HUES6 (cell line): ENCODE data around the gene DAB2IP.
"Not testable (repeated sequence)": the region's sequence is repeated elsewhere in the genome, so short reads cannot be mapped to it uniquely, and the experiment has no call there.

Source experiments
- H3K27ac ChIP-seq: 2 replicates; pipeline ENCODE4 v1.7.0; 2013; ENCODE audit warnings: low read depth, mild to moderate bottlenecking, low read length, inconsistent platforms
- H3K27me3 ChIP-seq: 2 replicates; pipeline ENCODE4 v1.6.1; 2013; ENCODE audit warnings: low read length; ENCODE audit not compliant: control insufficient read depth, insufficient read depth
- H3K36me3 ChIP-seq: 2 replicates; pipeline ENCODE4 v1.6.1; 2013; ENCODE audit warnings: low read length; ENCODE audit not compliant: control insufficient read depth, insufficient read depth
- H3K4me1 ChIP-seq: 2 replicates; pipeline ENCODE4 v1.6.1; 2013; ENCODE audit warnings: low read length; ENCODE audit not compliant: control insufficient read depth, insufficient read depth
- H3K4me3 ChIP-seq: 2 replicates; pipeline ENCODE4 v1.5.1; 2013; ENCODE audit warnings: low read depth, low read length
- H3K9ac ChIP-seq: one replicate; pipeline ENCODE4 v1.6.1; 2013; ENCODE audit warnings: mild to moderate bottlenecking, low read length
- H3K9me3 ChIP-seq: 2 replicates; pipeline ENCODE4 v1.6.1; 2013; ENCODE audit warnings: low read depth, low read length; ENCODE audit not compliant: control insufficient read depth, insufficient read depth

The DAB2IP gene

DNA sequence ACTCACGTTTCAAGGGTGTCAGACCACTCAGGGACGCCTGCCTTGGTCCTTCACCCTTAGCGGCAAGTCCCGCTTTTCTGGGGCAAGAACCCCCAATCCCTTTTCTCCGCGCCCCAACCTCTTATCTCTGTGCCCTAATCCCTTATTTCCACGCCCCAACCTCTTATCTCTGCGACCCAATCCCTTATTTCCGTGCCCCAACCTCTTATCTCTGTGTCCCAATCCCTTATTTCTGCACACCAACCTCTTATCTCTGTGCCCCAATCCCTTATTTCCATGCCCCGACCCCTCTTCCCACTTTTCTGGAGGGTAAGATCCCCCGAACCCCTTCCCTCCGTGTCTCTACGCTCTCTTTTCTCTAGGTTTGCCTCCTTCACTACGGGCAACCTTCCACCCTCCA is 139.4 kb downstream of the DAB2IP start:
- Histone ChIP-seq H3K9ac (peak overlapping the region; percentile 96), H3K4me1 (peaks cover 37% of the 10 kb centered on the region; the same call in 1 of the 2 replicates), H3K9me3 (no peaks in the 10 kb centered on the region; the same call in 1 of the 2 replicates), H3K27ac (peak overlapping the region; percentile 79; the same call in 1 of the 2 replicates), H3K36me3 (peaks cover 2% of the 10 kb centered on the region; the same call in 1 of the 2 replicates), H3K27me3 (no peaks in the 10 kb centered on the region), H3K4me3 (peak overlapping the region; percentile 63)

- H3K36me3 ChIP-seq, H3K27me3 ChIP-seq, H3K9me3 ChIP-seq, H3K27ac ChIP-seq: not testable (repeated sequence)
- Histone ChIP-seq H3K9ac (peak overlapping the region; percentile 96), H3K4me1 (peaks cover 33% of the 10 kb centered on the region), H3K4me3 (peak overlapping the region; percentile 63; the same call in 1 of the 2 replicates)
These were observed 141.0 kb downstream of the DAB2IP start for GRCh38 chr9:121792476-121792875.

GRCh38 chr9:121794334-121794733 is 142.9 kb downstream of the DAB2IP start:
- H3K36me3 ChIP-seq, H3K27ac ChIP-seq, H3K9me3 ChIP-seq, H3K4me3 ChIP-seq, H3K9ac ChIP-seq, H3K27me3 ChIP-seq: not testable (repeated sequence)
- H3K4me1 ChIP-seq: peaks cover 17% of the 10 kb centered on the region

GRCh38 chr9:121797081-121797480 is 145.6 kb downstream of the DAB2IP start:
- H3K9me3 ChIP-seq: no peaks in the 10 kb centered on the region
- no peaks in the 10 kb centered on the region for H3K27me3 ChIP-seq
- no peak overlapping the region for H3K27ac ChIP-seq
- H3K9ac ChIP-seq: no peak overlapping the region
- peaks cover 2% of the 10 kb centered on the region; the same call in 1 of the 2 replicates for H3K36me3 ChIP-seq
- H3K4me1 ChIP-seq: peaks cover 14% of the 10 kb centered on the region
- H3K4me3 ChIP-seq: no peak overlapping the region

DNA sequence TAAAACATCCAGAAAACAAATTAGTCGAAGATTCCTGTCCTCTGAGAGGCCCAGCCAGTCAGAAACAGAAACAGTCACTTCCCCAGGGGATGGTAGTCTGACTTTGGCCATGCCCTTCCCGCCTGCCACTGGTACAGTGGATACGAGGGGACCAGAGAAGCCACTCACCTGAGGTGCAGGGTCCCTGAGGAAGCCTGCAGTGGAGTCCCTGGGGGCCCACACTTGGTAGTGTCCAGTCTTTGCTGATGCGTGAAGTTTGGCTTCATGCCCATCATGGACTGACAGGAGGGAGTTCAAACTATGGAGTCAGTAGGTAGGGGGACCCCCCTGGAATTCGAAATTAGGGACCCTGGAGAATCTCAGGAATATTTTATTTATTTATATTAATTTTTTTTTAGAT is 147.5 kb downstream of the DAB2IP start:
- H3K9me3 ChIP-seq: no peaks in the 10 kb centered on the region
- H3K36me3 ChIP-seq: no peaks in the 10 kb centered on the region
- no peak overlapping the region for H3K9ac ChIP-seq
- H3K27ac ChIP-seq: no peak overlapping the region
- H3K4me3 ChIP-seq: no peak overlapping the region
- H3K4me1 ChIP-seq: peaks cover 14% of the 10 kb centered on the region
- H3K27me3 ChIP-seq: no peaks in the 10 kb centered on the region

GRCh38 chr9:121800376-121800775 is 148.9 kb downstream of the DAB2IP start:
- Histone ChIP-seq H3K9ac (no peak overlapping the region), H3K4me1 (peaks cover 14% of the 10 kb centered on the region), H3K27ac (no peak overlapping the region), H3K9me3 (peaks cover 10% of the 10 kb centered on the region), H3K27me3 (no peaks in the 10 kb centered on the region), H3K4me3 (no peak overlapping the region), H3K36me3 (no peaks in the 10 kb centered on the region)

- Histone ChIP-seq H3K27ac (no peak overlapping the region), H3K4me1 (peaks cover 10% of the 10 kb centered on the region), H3K4me3 (no peak overlapping the region), H3K9me3 (peaks cover 10% of the 10 kb centered on the region), H3K36me3 (no peaks in the 10 kb centered on the region), H3K9ac (no peak overlapping the region), H3K27me3 (no peaks in the 10 kb centered on the region)
These were observed 150.1 kb downstream of the DAB2IP start for GRCh38 chr9:121801579-121801978.

DNA sequence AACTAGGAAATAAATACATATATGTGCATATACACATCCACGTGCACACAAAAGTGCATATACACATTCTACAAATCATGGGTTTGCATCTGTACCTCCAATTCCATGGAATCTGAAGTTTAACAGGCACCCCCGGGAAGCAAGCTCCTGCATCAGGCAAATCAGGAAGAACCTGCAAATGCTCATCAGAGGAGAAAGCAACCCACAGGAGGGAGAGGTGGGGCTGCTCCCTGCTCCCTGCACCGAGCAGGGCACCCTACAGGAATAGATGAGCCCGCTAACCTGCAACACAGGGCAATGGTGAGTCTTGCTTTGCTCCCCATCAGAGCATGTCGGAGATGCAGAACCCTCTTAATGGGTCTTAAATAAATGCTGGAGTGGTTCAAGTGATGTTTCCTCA is 151.3 kb downstream of the DAB2IP start:
- Histone ChIP-seq H3K27me3 (no peaks in the 10 kb centered on the region), H3K9ac (no peak overlapping the region), H3K4me1 (no peaks in the 10 kb centered on the region), H3K9me3 (peaks cover 10% of the 10 kb centered on the region), H3K36me3 (no peaks in the 10 kb centered on the region), H3K4me3 (no peak overlapping the region), H3K27ac (no peak overlapping the region)

DNA sequence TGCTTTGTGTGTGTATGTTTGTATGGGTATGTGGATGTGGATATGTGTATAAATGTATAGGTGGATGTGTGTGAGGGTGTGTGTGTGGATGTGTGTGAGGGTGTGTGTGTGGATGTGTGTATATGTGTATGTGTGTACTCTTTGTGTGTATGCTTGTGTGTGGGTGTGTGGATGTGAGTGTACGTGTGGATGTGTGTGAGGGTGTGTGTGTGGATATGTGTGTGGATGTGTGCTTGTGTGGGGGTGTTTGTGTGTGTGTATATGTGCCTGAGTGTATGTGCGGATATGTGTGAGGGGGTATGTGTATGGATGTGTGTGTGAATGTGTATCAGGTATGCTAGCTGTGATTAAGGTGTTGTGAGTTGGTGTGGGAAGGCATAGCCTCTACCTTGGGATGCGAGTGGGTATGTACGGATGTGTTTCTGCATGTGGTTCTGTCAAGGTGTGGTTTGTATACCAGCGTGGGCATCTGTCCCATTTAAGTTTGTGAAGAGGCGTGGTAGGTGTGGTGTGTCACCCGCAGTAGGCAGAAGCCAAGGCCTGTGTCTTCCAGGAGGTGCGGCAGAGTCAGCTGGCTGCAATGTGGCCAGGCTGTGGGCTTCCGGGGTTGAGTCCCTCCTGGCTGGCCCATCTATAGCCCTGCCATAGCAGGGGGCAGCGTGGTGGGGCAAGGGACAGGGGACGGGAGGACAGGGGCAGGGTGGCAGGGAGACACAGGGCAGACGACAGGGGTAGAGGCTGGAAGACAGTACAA is 155.8 kb downstream of the DAB2IP start:
- H3K4me1 ChIP-seq: peaks cover 5% of the 10 kb centered on the region
- H3K4me3 ChIP-seq: no peak overlapping the region
- H3K9ac ChIP-seq: no peak overlapping the region
- H3K36me3 ChIP-seq: no peaks in the 10 kb centered on the region
- peaks cover 10% of the 10 kb centered on the region for H3K9me3 ChIP-seq
- H3K27ac ChIP-seq: no peak overlapping the region
- H3K27me3 ChIP-seq: no peaks in the 10 kb centered on the region

- Histone ChIP-seq H3K36me3 (no peaks in the 10 kb centered on the region), H3K4me3 (no peak overlapping the region), H3K27me3 (no peaks in the 10 kb centered on the region), H3K9me3 (peaks cover 10% of the 10 kb centered on the region), H3K27ac (no peak overlapping the region), H3K4me1 (peaks cover 10% of the 10 kb centered on the region), H3K9ac (no peak overlapping the region)
These were observed 156.4 kb downstream of the DAB2IP start for GRCh38 chr9:121807823-121808278.

DNA sequence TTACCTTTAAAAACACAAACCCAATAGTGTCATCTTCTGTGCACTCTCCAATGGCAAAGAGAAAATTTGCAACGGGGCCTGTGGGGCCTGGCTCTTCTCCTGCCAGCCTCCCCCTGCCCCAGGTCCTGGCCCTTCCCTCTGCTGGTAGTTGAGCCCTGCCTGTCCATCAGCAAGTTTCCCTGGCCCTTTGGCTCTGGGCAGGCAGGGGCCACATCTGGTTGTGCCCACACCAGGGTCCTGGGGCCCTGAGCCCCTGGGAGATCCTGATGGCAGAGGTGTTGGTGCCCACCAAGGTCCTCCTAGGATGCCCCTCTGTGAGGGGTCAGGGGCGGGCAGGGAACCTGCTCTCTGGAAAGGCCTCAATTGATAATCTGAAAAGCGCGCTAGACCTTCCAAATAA is 157.3 kb downstream of the DAB2IP start:
- no peaks in the 10 kb centered on the region for H3K36me3 ChIP-seq
- H3K4me3 ChIP-seq: no peak overlapping the region
- H3K27me3 ChIP-seq: no peaks in the 10 kb centered on the region
- H3K9me3 ChIP-seq: peaks cover 10% of the 10 kb centered on the region
- H3K9ac ChIP-seq: no peak overlapping the region
- no peak overlapping the region for H3K27ac ChIP-seq
- H3K4me1 ChIP-seq: peaks cover 19% of the 10 kb centered on the region
